GM19397 (cell line): ENCODE measurements around the gene ZNF30.
"Not testable (repeated sequence)": the region's sequence is repeated elsewhere in the genome, so short reads cannot be mapped to it uniquely, and the experiment has no call there.

ENCODE experiments used
- ATAC-seq: cut with Tn5 transposase; IDR thresholded peaks from one replicate; pipeline ENCODE4 v1.9.1; 2021; ENCODE audit warnings: mild to moderate bottlenecking, moderate library complexity; ENCODE audit not compliant: unreplicated experiment

The ZNF30 gene

GRCh38 chr19:34960103-34960805, 33.6 kb downstream of the ZNF30 start:
- ATAC-seq = no peak

GRCh38 chr19:34960940-34961679, 34.4 kb downstream of the ZNF30 start:
- no peak for ATAC-seq

- ATAC-seq = no peak
These were observed 35.3 kb downstream of the ZNF30 start for GRCh38 chr19:34961775-34962686.

DNA sequence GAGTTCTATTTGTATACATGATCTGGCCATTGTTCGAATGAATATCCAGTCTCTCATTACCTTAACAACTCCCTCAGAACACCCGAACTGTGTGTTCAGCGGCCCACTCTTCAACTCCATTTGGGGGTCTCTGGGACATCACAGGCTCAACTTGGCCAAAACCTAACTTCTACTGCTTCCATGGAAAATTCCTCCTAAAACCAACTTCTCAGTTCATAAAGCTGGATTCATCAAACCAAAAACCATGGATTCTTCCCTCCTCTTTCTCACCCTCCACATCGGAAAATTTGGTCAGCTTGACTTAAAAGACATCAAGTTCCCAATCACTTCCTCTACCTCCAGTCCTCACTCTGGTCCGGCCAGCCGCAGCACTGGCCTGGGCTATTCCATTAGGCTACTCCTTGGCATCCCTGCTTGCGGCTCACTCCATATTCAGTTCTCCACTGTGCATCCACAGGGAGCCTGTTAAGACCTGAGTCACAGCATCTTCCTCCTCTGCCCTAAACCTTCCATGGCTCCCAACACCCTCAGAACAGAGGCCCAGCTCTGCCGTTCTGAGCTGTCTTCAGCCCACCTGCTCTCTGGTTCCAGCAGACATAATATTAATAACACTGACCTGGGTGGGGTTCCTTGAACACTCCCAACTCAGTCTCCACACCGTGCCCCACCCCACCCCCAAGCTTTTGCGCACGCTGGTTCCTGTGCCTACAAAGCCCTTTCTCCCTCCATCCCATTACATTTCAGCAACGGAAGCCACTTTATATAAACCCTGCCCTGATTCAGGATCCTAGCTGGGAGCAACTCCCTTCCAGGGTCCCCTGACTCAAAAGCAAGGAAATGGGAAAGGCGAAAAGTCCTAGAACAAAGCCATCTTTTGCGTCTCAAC, 36.2 kb downstream of the ZNF30 start:
- ATAC-seq = no peak

- peak; percentile 56 for ATAC-seq
These were observed 37.1 kb downstream of the ZNF30 start, which contains the start of gene ZNF792 for GRCh38 chr19:34963573-34964406. Gene ZNF792 (minus strand): TSS chr19:34964229. CDS start chr19:34963662, 567 bp downstream.

DNA sequence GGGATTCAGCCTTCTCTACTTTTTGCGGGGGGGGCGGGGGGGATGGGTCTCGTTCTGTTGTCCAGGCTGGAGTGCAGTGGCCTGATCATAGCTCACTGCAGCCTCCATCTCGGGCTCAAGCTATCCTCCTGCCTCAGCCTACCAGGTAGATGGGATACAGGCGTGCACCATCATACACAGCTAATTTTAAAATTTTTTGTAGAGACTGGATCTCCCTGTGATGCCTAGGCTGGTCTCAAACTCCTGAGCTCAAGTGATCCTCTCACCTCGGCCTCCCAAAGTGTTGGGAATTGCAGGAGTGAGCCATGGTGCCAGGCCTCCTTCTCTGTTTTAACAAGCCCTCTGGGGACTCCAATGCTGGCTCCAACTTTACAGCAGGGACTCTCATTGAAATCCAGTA, 37.9 kb downstream of the ZNF30 start:
- no peak for ATAC-seq

DNA sequence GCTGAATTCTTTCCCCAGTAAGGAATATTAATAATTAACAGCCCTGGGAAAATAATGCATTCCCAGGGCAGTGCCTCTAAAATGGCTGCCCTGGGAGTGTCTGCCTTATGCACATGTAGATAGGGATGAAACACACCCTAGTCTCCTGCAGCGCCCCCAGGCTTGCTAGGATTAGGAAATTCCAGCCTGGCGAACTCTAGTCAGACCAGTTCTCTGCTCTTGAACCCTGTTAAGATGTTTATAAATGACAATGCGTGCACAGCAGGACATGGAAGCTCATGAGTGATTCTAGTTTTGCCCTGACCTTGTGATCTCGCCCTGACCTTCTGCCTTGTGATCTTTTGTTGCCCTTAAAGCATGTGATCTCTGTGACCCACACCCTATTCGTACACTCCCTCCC, 38.8 kb downstream of the ZNF30 start:
- not testable (repeated sequence) for ATAC-seq

GRCh38 chr19:34967551-34967950, 40.8 kb downstream of the ZNF30 start:
- no peak for ATAC-seq

DNA sequence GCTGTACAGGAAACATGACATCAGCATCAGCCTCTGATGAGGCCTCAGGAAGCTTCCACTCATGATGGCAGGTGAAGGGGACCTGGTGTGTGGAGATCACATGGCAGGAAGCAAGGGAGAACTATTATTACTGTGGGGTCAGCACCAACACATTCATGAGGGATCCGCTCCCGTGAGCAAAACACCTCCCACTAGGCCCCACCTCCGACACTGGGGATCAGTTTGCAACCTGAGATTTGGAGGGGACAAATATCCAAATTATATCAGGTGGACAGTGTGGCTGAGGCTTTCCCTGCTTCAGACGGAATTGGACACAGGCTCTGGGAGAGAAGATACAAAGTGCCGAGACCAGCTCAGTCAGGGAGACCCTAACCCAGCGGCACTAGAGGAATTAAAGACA, 43.0 kb downstream of the ZNF30 start:
- ATAC-seq = no peak

DNA sequence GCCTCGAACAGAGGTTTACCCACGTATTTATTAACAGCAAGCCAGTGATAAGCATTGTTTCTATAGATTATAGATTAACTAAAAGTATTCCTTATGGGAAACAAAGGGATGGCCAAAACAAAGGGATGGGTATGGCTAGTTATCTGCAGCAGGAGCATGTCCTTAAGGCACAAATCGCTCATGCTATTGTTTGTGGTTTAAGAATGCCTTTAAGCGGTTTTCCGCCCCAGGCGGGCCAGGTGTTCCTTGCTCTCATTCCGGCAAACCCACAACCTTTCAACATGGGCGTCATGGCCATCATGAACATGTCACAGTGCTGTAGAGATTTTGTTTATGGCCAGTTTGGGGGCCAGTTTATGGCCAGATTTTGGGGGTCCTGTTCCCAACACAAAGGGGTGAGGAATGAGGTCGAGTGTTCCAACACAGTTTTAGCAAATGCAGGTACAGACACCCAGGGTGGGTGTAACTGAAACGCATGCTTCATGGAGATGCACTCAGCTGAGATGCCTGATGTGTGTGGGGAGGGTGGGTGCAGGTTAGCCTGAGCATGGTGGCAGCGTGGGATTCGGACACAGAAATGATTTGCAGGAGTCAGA, 43.6 kb downstream of the ZNF30 start:
- not testable (repeated sequence) for ATAC-seq

- ATAC-seq = no peak
These were observed 45.5 kb downstream of the ZNF30 start for GRCh38 chr19:34972163-34972705.

GRCh38 chr19:34974646-34975045, 47.9 kb downstream of the ZNF30 start:
- no peak for ATAC-seq

DNA sequence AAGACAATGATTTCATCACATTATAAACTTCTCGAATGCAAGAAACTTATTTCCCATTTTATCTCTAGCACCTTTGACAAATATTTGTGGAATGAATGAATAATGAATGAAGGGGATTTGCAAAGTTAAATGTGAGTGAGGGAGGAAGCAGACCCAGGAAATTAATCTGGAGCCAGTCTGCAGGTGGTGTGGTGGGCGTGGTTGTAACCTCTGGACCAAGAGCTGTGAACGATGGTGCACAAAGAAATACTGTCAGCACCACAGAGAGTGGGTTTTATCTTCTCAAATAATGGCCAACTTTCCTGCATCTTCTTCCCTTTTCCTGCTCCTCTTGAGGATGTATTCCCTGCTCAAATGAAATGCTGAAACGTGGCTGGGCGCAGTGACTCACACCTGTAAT, 48.4 kb downstream of the ZNF30 start:
- ATAC-seq = no peak

DNA sequence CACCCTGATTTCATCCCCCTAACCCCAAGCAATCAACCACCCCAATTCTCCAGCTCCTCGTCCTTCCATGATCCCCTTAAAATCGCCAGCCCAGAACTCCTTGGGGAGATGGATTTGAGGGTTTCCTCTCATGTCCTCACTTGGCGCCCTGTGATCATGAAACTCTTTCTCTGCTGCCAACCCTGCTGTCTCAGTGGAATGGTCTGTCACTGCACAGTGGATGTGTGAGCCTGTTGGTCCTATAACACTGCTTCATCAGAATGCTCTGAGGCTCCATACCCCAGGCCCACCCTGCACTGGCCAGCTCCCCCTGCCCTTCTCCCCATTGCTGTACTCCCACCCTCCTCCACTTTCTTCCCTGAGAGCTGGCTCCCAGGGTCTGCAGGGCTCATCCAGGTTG, 49.9 kb downstream of the ZNF30 start:
- ATAC-seq = no peak

DNA sequence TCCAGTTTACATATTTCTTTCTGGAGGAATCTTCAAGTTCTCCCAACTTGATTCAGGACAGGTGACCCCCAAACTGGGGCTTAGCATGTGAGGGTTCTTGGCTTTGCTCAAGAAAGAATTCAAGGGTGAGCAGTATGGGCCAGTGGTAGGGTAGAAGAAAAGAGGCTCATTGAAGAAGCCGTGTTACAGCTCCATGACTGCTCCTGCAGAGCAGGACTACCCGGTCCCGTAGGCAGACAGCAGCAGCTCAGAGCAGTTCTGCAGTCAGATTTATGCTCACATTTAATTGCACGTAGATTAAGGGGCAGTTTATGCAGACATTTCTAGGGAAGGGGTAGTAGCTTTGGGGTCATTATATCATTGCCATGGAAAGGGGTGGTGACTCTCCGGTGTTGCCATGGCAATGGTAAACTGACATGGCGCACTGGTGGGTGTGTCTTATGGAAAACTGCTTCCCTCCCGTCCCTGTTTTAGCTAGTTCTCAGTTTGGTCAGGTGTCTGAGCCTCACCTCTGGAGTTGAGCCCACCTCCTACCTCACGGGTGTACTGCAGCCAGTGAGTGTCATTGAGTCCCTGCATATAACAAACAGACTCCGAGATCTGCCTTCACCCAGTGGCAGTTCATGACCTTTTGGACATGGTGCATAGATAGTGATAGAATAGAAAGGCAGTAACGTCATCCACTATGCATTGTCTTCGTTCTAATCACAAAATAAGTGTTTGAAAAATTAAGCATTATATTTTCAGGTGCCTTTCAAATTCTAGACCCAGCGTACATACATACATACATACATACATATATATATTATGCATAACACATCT, 53.3 kb downstream of the ZNF30 start:
- ATAC-seq = no peak

DNA sequence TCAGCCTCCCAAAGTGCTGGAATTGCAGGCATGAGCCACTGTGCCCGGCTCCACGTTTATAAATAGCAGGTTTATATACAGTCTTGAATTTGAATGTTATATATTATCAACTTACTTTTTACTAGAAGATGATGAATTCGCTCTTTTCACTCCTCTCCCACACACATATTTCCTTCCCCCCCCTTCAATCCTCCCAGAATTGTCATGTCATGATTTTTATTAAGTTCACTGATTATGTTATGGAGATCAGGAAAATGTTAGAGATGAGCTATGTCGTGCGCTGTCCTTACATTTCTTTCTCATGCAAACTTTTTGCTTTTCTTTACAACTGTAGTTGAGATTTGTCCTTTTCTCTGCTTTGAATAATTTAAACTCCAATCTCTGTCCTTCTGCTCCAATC, 55.6 kb downstream of the ZNF30 start:
- ATAC-seq = no peak

- ATAC-seq = no peak
These were observed 57.1 kb downstream of the ZNF30 start for GRCh38 chr19:34983786-34984185.

- ATAC-seq = no peak
These were observed 57.6 kb downstream of the ZNF30 start for GRCh38 chr19:34984287-34984686.
